RKO (cell line): Measurements from ENCODE around the gene HCN2.
"Not testable (repeated sequence)": the region's sequence is repeated elsewhere in the genome, so short reads cannot be mapped to it uniquely, and the experiment has no call there.

Experiments
- DNase-seq: peaks from one replicate; pipeline ENCODE4 v3.0.0-alpha.2; 2016; ENCODE audit warnings: low spot score

HCN2 gene

GRCh38 chr19:585551-586110, 4.0 kb upstream of the HCN2 start:
- no peak for DNase-seq

GRCh38 chr19:588093-588740, 1.5 kb upstream of the HCN2 start:
- peak; percentile 35 for DNase-seq

GRCh38 chr19:588741-589692, 664 bp upstream of the HCN2 start:
- no peak for DNase-seq

GRCh38 chr19:590396-590745, 690 bp downstream of the HCN2 start:
- DNase-seq: no peak

- DNase-seq: no peak
These were observed 1.0 kb downstream of the HCN2 start for GRCh38 chr19:590750-591098.

- DNase-seq: no peak
These were observed 1.6 kb downstream of the HCN2 start for GRCh38 chr19:591099-591958.

- DNase-seq: no peak
These were observed 2.4 kb downstream of the HCN2 start for GRCh38 chr19:592101-592500.

GRCh38 chr19:593055-593454, 3.4 kb downstream of the HCN2 start:
- DNase-seq: no peak

- no peak for DNase-seq
These were observed 3.8 kb downstream of the HCN2 start for GRCh38 chr19:593505-593904.

GRCh38 chr19:594265-594870, 4.7 kb downstream of the HCN2 start:
- DNase-seq: no peak

GRCh38 chr19:595326-596262, 5.9 kb downstream of the HCN2 start:
- DNase-seq: no peak

GRCh38 chr19:596263-596655, 6.6 kb downstream of the HCN2 start:
- no peak for DNase-seq

GRCh38 chr19:597406-598315, 8.0 kb downstream of the HCN2 start:
- no peak for DNase-seq

GRCh38 chr19:601310-601709, 11.6 kb downstream of the HCN2 start:
- no peak for DNase-seq

- DNase-seq: no peak
These were observed 12.1 kb downstream of the HCN2 start for GRCh38 chr19:601790-602189.

- DNase-seq: no peak
These were observed 13.0 kb downstream of the HCN2 start for GRCh38 chr19:602391-603301.

- DNase-seq: not testable (repeated sequence)
These were observed 13.6 kb downstream of the HCN2 start for GRCh38 chr19:603302-603639.

GRCh38 chr19:603779-604178, 14.1 kb downstream of the HCN2 start:
- not testable (repeated sequence) for DNase-seq

GRCh38 chr19:604355-604754, 14.7 kb downstream of the HCN2 start:
- DNase-seq: no peak
